GM21515 (cell line): ENCODE results near the gene DUSP28.

ENCODE experiments used
- ATAC-seq: cut with Tn5 transposase; IDR thresholded peaks from one replicate; pipeline ENCODE4 v1.9.1; 2021; ENCODE audit not compliant: unreplicated experiment

DUSP28 gene

GRCh38 chr2:240572141-240573031 is 12.2 kb downstream of the DUSP28 start:
- no peak for ATAC-seq

GRCh38 chr2:240573071-240573515 is 12.9 kb downstream of the DUSP28 start:
- no peak for ATAC-seq

GRCh38 chr2:240573516-240574385 is 13.6 kb downstream of the DUSP28 start:
- ATAC-seq: no peak

- ATAC-seq: no peak
These were observed 14.4 kb downstream of the DUSP28 start for GRCh38 chr2:240574386-240575100.

- ATAC-seq: no peak
These were observed 15.2 kb downstream of the DUSP28 start for GRCh38 chr2:240575101-240575965.

GRCh38 chr2:240576036-240576435 is 15.9 kb downstream of the DUSP28 start:
- no peak for ATAC-seq

GRCh38 chr2:240576436-240577205 is 16.5 kb downstream of the DUSP28 start:
- ATAC-seq: no peak

GRCh38 chr2:240577281-240578109 is 17.3 kb downstream of the DUSP28 start:
- no peak for ATAC-seq

GRCh38 chr2:240578110-240578450 is 17.9 kb downstream of the DUSP28 start:
- no peak for ATAC-seq

GRCh38 chr2:240578488-240578887 is 18.3 kb downstream of the DUSP28 start:
- no peak for ATAC-seq

GRCh38 chr2:240579071-240579762 is 19.1 kb downstream of the DUSP28 start:
- no peak for ATAC-seq

- ATAC-seq: no peak
These were observed 19.8 kb downstream of the DUSP28 start for GRCh38 chr2:240579771-240580614.

- no peak for ATAC-seq
These were observed 21.7 kb downstream of the DUSP28 start for GRCh38 chr2:240581811-240582210.

- no peak for ATAC-seq
These were observed 22.6 kb downstream of the DUSP28 start for GRCh38 chr2:240582781-240583180.

GRCh38 chr2:240583774-240584173 is 23.6 kb downstream of the DUSP28 start:
- no peak for ATAC-seq

GRCh38 chr2:240584486-240585031 is 24.4 kb downstream of the DUSP28 start:
- peak; percentile 56 for ATAC-seq

GRCh38 chr2:240585101-240585500 is 24.9 kb downstream of the DUSP28 start:
- peak; percentile 17 for ATAC-seq
